ENCODE data around the gene ZNF284. TPM values are rescaled to one million over a fixed set of nuclear protein-coding genes. Genes with fewer than 3 reads are reported as not detected.
"Not testable (repeated sequence)": the region's sequence is repeated elsewhere in the genome, so short reads cannot be mapped to it uniquely, and the experiment has no call there.

ZNF284 gene
- polyA plus RNA-seq, 1 of the 3 experiments (the other 2 are of a cell fraction): 1.4 TPM

DNA sequence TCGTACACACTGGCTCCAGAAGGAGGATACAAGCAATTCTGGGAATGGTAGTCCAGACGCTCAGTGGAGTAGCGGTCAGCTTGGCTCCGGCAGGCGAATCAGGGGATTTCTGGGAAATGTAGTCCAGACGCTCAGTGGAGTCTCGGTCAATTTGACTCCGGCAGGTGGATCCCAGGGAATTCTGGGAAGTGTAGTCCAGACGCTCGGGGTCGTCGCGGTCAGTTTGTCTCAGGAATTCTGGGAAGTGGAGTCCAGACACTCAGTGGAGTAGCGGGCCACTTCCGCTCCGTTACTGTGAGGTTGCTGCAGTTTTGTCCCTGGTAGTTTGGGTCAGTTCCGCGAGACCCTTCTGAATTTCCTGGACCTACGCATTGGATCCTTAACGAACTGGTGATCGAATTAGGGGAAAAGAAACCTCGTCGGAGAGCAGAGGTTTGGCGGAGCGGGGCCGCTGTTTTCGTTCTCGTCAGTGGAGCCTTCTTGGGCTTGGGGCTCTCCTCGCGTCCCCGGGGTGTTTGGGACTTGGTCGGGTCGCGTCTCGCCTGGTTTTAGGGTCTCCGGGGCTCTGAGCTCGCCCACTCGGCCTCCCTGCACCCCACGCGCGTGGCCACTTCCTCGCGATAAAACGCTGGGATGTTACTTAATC lies 41.3 kb downstream of the ZNF284 start, which contains the start of gene ZNF225 (continued):
- no peak for TF ChIP-seq RCOR1 (IDR thresholded peaks at IDR 0.05; ENCODE audit: low read length)
- no peak for TF ChIP-seq EP300 (IDR thresholded peaks at IDR 0.05; ENCODE audit: borderline replicate concordance in 1 of 2, low read depth in 1 of 2, low read length in 1 of 2)
- peak; percentile 54; the same call in 1 of the 2 replicates for TF ChIP-seq RXRA (IDR thresholded peaks at IDR 0.05; ENCODE audit: borderline replicate concordance, low read depth)
- no peak for TF ChIP-seq JUND (IDR thresholded peaks at IDR 0.05)
- TF ChIP-seq, protein P1, sequence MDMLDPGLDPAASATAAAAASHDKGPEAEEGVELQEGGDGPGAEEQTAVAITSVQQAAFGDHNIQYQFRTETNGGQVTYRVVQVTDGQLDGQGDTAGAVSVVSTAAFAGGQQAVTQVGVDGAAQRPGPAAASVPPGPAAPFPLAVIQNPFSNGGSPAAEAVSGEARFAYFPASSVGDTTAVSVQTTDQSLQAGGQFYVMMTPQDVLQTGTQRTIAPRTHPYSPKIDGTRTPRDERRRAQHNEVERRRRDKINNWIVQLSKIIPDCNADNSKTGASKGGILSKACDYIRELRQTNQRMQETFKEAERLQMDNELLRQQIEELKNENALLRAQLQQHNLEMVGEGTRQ (IDR thresholded peaks at IDR 0.05; ENCODE audit: borderline replicate concordance, low read depth, low read length): no peak
- TF ChIP-seq SMC3 (IDR thresholded peaks at IDR 0.05; ENCODE audit: low read depth, low read length): no peak
- TF ChIP-seq GATA2 (CRISPR knock-in tag; IDR thresholded peaks at IDR 0.05): no peak
- 0 out of 2 replicates have a peak, but pooled peaks have one; percentile 43 for TF ChIP-seq NRF1 (IDR thresholded peaks at IDR 0.05; ENCODE audit: low read depth, low read length)
- TF ChIP-seq RAD21 (IDR thresholded peaks at IDR 0.05; ENCODE audit: low read length): no peak
- TF ChIP-seq, protein P2, sequence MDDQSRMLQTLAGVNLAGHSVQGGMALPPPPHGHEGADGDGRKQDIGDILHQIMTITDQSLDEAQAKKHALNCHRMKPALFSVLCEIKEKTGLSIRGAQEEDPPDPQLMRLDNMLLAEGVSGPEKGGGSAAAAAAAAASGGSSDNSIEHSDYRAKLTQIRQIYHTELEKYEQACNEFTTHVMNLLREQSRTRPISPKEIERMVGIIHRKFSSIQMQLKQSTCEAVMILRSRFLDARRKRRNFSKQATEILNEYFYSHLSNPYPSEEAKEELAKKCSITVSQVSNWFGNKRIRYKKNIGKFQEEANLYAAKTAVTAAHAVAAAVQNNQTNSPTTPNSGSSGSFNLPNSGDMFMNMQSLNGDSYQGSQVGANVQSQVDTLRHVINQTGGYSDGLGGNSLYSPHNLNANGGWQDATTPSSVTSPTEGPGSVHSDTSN (IDR thresholded peaks at IDR 0.05): peak; percentile 41

DNA sequence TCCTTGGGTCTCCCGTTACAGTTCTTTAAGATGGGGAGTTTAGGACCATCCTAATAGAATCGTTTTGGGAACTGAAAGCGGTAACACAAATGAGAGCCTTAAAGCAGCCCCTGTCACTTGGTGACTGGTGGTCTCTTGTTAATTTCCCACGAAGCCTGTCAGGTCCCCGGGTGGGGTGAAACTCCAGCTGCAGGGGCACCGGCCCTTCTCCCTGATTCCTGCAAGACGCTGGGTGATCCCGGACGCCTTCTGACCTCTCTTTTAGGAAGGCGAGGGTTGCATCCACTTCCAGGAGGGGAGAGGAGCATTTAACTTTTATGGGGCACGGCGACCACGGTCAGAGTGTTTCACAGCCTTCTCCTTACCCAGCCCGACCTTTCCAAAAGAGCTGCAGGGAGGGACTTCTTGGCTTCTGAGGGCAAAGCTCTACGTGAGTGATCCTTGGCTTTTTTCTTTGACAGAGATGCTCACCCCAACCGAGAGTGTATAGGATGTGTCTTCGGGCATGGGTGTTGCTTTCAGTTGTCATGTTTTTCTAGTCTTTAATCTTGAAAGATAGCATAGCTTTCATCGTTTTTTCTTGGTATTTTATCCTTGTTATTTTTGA lies 41.9 kb downstream of the ZNF284 start:
- peaks cover 0 to 7% of the 10 kb centered on the region in 2 experiments; a peak in 1 of 4 replicates for H3K4me1 ChIP-seq (ENCODE audit: control insufficient read depth in 1 of 2, insufficient read depth in 2 of 2, low read depth in 1 of 2, low read length in 1 of 2)
- no peaks in the 10 kb centered on the region for H3F3A ChIP-seq (replicated peaks; ENCODE audit: insufficient read depth)
- 8% methylated on average over 16 of the region's 18 CpGs for WGBS (ENCODE audit: low lambda C conversion rate)
- no peaks in the 10 kb centered on the region for H3K9me3 ChIP-seq
- peak overlapping the region; percentile 50 to 84; a peak in 3 of 4 replicates for H3K27ac ChIP-seq (ENCODE audit: low read depth in 2 of 2, low read length in 1 of 2)
- peak overlapping the region; percentile 74 for H3K9ac ChIP-seq
- TF ChIP-seq RCOR1 (IDR thresholded peaks at IDR 0.05; ENCODE audit: low read length) (no peak), SIN3A (IDR thresholded peaks at IDR 0.05; ENCODE audit: borderline replicate concordance, low read depth, low read length) (no peak), JUND (IDR thresholded peaks at IDR 0.05) (no peak), EP300 (IDR thresholded peaks at IDR 0.05; ENCODE audit: borderline replicate concordance in 1 of 2, low read depth in 1 of 2, low read length in 1 of 2) (no peak), POLR2AphosphoS5 (IDR thresholded peaks at IDR 0.05; ENCODE audit: low read depth, low read length) (no peak), EZH2phosphoT487 (IDR thresholded peaks at IDR 0.05; ENCODE audit: borderline replicate concordance, low read depth) (no peak), FOSL2 (IDR thresholded peaks at IDR 0.05; ENCODE audit: borderline replicate concordance, low read depth) (no peak), GABPA (IDR thresholded peaks at IDR 0.05; ENCODE audit: low read depth) (no peak)
- TF ChIP-seq, protein P3, sequence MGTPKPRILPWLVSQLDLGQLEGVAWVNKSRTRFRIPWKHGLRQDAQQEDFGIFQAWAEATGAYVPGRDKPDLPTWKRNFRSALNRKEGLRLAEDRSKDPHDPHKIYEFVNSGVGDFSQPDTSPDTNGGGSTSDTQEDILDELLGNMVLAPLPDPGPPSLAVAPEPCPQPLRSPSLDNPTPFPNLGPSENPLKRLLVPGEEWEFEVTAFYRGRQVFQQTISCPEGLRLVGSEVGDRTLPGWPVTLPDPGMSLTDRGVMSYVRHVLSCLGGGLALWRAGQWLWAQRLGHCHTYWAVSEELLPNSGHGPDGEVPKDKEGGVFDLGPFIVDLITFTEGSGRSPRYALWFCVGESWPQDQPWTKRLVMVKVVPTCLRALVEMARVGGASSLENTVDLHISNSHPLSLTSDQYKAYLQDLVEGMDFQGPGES (IDR thresholded peaks at IDR 0.05; ENCODE audit: low read depth, low read length): no peak
- TF ChIP-seq, protein P4, sequence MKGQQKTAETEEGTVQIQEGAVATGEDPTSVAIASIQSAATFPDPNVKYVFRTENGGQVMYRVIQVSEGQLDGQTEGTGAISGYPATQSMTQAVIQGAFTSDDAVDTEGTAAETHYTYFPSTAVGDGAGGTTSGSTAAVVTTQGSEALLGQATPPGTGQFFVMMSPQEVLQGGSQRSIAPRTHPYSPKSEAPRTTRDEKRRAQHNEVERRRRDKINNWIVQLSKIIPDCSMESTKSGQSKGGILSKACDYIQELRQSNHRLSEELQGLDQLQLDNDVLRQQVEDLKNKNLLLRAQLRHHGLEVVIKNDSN (IDR thresholded peaks at IDR 0.05; ENCODE audit: borderline replicate concordance, low read depth): no peak
- peak overlapping the region; percentile 96 for H2AFZ ChIP-seq (ENCODE audit: low read depth)
- POLR2A ChIA-PET: interaction anchor here (2.0 kb wide), 1 partner anchor 51 kb away, joined by 12 read pairs; the partner anchor contains the start of gene ZNF226
- H3K4me3 ChIP-seq (ENCODE audit: low read depth in 2 of 2, low read length in 1 of 2): peak overlapping the region; percentile 80 to 96
- CTCF ChIA-PET: interaction anchor here (1.0 to 1.6 kb wide), 2 partner anchors 42 to 98 kb away, joined by 3 to 5 read pairs; partner anchors contain the start of genes ZNF227 and ZNF284
- H3K79me2 ChIP-seq (ENCODE audit: insufficient read depth): peaks cover 13% of the 10 kb centered on the region
- peak; percentile 30 for DNase-seq
- H3K36me3 ChIP-seq (replicated peaks in 1 of 2; ENCODE audit: control insufficient read depth in 1 of 2, insufficient read depth in 2 of 2, low read length in 1 of 2): peaks cover 30 to 31% of the 10 kb centered on the region in 2 experiments
- no peaks in the 10 kb centered on the region for H3K27me3 ChIP-seq (ENCODE audit: insufficient read depth)
- no peaks in the 10 kb centered on the region for H4K20me1 ChIP-seq (ENCODE audit: insufficient read depth)
- peak overlapping the region; percentile 82 for H3K4me2 ChIP-seq
- no peaks in the 10 kb centered on the region for H3K9me2 ChIP-seq

DNA sequence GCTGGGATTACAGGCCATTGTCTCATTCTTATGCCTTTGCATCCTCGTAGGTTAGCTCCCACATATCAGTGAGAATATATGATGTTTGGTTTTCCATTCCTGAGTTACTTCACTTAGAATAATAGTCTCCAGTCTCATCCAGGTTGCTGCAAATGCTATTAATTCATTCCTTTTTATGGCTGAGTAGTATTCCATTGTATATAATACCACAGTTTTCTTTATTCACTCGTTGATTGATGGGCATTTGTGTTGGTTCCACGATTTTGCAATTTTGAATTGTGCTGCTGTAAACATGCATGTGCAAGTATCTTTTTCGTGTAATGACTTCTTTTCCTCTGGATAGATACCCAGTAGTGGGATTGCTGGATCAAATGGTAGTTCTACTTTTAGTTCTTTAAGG lies 49.2 kb downstream of the ZNF284 start:
- H3K4me3 ChIP-seq (ENCODE audit: low read depth in 2 of 2, low read length in 1 of 2); H3K79me2 ChIP-seq (ENCODE audit: insufficient read depth); DNase-seq; H3F3A ChIP-seq (replicated peaks; ENCODE audit: insufficient read depth); H4K20me1 ChIP-seq (ENCODE audit: insufficient read depth); H3K27ac ChIP-seq (ENCODE audit: low read depth in 2 of 2, low read length in 1 of 2); H3K9ac ChIP-seq; H3K4me1 ChIP-seq (ENCODE audit: control insufficient read depth in 1 of 2, insufficient read depth in 2 of 2, low read depth in 1 of 2, low read length in 1 of 2); H3K4me2 ChIP-seq; H2AFZ ChIP-seq (ENCODE audit: low read depth); H3K27me3 ChIP-seq (ENCODE audit: insufficient read depth); H3K9me2 ChIP-seq; POLR2A ChIA-PET; CTCF ChIA-PET; H3K9me3 ChIP-seq: not testable (repeated sequence)
- H3K36me3 ChIP-seq (replicated peaks in 1 of 2; ENCODE audit: control insufficient read depth in 1 of 2, insufficient read depth in 2 of 2, low read length in 1 of 2): peaks cover 56 to 77% of the 10 kb centered on the region in 2 experiments
- 76% methylated on average over 4 of the region's 4 CpGs for WGBS (ENCODE audit: low lambda C conversion rate)

All from SK-N-SH (cell line).